Measurements from ENCODE around the gene WDR90. TPM values are rescaled to one million over a fixed set of nuclear protein-coding genes. Genes with fewer than 3 reads are reported as not detected.

The WDR90 gene
- total and polyA plus RNA-seq, 2 of the 13 experiments (the other 11 are each of a cell fraction or from before 2014, with no cell fraction given) = 14.9 to 28.9 TPM

- H2AFZ ChIP-seq (ENCODE audit: low read length) = no peak overlapping the region
- no peak overlapping the region for H3K4me3 ChIP-seq (replicated peaks in 1 of 3; ENCODE audit: insufficient read depth in 1 of 3, low read depth in 2 of 3, low read length in 3 of 3)
- no peak overlapping the region for H3K4me2 ChIP-seq (ENCODE audit: low read depth, low read length)
- no peaks in the 10 kb centered on the region for H4K20me1 ChIP-seq (ENCODE audit: insufficient read depth, low read length)
- FAIRE-seq = no peak
- 4% methylated on average over 3 of the region's 14 CpGs for WGBS (ENCODE audit: low lambda C conversion rate)
- ChIA-PET CTCF (ENCODE audit: low intra/inter-chr PET ratio, low total read pairs) (no interaction called here), POLR2A (interaction anchor here (1.4 kb wide), 1 partner anchor 12 kb away, joined by 4 read pairs; no protein-coding TSS in a partner anchor)
- no peak overlapping the region for H3K9ac ChIP-seq (ENCODE audit: insufficient read depth, low read depth, low read length)
- 0 out of 2 replicates have a peak, but pooled peaks cover under 1% of the 10 kb centered on the region for H3K4me1 ChIP-seq (ENCODE audit: insufficient read depth, low read length)
- DNase-seq (ENCODE audit: low spot score) = no peak
- no peaks in the 10 kb centered on the region for H3K79me2 ChIP-seq (ENCODE audit: insufficient read depth, low read length)
- BruUV-seq (replicated peaks) = no TSS peak
- intact Hi-C loops (cut with micrococcal nuclease; ENCODE audit: unreplicated experiment) = no loop called here
- TF ChIP-seq ZMAT5 (CRISPR knock-in tag; IDR thresholded peaks at IDR 0.05; ENCODE audit: borderline replicate concordance, low read depth) (no peak), ZNF510 (CRISPR knock-in tag; IDR thresholded peaks at IDR 0.05; ENCODE audit: low read depth) (no peak)
- TF ChIP-seq, protein P1, sequence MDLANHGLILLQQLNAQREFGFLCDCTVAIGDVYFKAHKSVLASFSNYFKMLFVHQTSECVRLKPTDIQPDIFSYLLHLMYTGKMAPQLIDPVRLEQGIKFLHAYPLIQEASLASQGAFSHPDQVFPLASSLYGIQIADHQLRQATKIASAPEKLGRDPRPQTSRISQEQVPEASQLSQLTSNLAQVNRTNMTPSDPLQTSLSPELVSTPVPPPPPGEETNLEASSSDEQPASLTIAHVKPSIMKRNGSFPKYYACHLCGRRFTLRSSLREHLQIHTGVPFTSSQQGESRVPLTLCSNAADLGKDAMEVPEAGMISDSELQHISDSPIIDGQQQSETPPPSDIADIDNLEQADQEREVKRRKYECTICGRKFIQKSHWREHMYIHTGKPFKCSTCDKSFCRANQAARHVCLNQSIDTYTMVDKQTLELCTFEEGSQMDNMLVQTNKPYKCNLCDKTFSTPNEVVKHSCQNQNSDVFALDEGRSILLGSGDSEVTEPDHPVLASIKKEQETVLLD (CRISPR knock-in tag; IDR thresholded peaks at IDR 0.05; ENCODE audit: low read depth) = no peak
- H3K27me3 ChIP-seq (ENCODE audit: control insufficient read depth in 1 of 2, insufficient read depth in 2 of 2, low read length in 2 of 2) = peaks cover 25 to 79% of the 10 kb centered on the region in 2 experiments; a peak in 4 of 5 replicates
- in situ Hi-C loops (cut with HindIII; ENCODE audit: extremely low pct_ligation_motif_present, low pct_unique_long_range_greater_than_20kb) = no loop called here
- no peak for ATAC-seq
- no peaks in the 10 kb centered on the region for H3K36me3 ChIP-seq (replicated peaks in 1 of 2; ENCODE audit: control insufficient read depth in 1 of 2, insufficient read depth in 2 of 2, low read length in 2 of 2)
- H3K9me3 ChIP-seq (ENCODE audit: low read length) = no peaks in the 10 kb centered on the region
- no peak overlapping the region for H3K27ac ChIP-seq (ENCODE audit: extremely low read length, insufficient read depth, low read length)
These were observed 57.9 kb downstream of the WDR90 start for GRCh38 chr16:707062-707538.

DNA sequence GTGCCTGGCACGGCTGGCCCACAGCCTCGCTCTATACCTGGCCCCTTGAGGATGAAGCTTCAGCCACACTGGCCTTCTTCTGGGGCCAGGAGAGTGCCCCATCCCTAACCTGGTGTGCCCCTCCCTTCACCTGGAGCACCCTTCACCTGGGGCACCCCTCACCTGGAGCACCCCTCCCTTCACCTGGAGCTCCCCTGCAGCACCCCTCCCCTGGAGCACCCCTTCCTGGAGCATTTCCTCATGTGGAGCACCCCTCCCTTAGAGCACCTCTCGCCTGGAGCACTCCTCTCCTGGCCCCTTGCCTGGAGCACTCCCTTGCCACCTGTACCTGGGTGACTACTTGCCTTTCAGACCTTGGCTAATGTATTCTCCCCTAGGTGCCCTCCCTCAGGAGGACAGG, 58.9 kb downstream of the WDR90 start:
- Histone ChIP-seq H3K36me3 (replicated peaks in 1 of 2; ENCODE audit: control insufficient read depth in 1 of 2, insufficient read depth in 2 of 2, low read length in 2 of 2) (no peaks in the 10 kb centered on the region), H3K27me3 (ENCODE audit: control insufficient read depth in 1 of 2, insufficient read depth in 2 of 2, low read length in 2 of 2) (peaks cover 19 to 70% of the 10 kb centered on the region in 2 experiments; a peak in 4 of 5 replicates), H3K9me3 (ENCODE audit: low read length) (no peaks in the 10 kb centered on the region), H2AFZ (ENCODE audit: low read length) (no peak overlapping the region), H3K4me3 (replicated peaks in 1 of 3; ENCODE audit: insufficient read depth in 1 of 3, low read depth in 2 of 3, low read length in 3 of 3) (no peak overlapping the region), H3K4me1 (ENCODE audit: insufficient read depth, low read length) (peaks cover 9% of the 10 kb centered on the region), H3K79me2 (ENCODE audit: insufficient read depth, low read length) (no peaks in the 10 kb centered on the region), H3K9ac (ENCODE audit: insufficient read depth, low read depth, low read length) (no peak overlapping the region), H3K4me2 (ENCODE audit: low read depth, low read length) (no peak overlapping the region), H3K27ac (ENCODE audit: extremely low read length, insufficient read depth, low read length) (no peak overlapping the region), H4K20me1 (ENCODE audit: insufficient read depth, low read length) (no peaks in the 10 kb centered on the region)
- 0% methylated on average over 3 of the region's 3 CpGs for WGBS (ENCODE audit: low lambda C conversion rate)
- ChIA-PET POLR2A (no interaction called here), CTCF (ENCODE audit: low intra/inter-chr PET ratio, low total read pairs) (no interaction called here)
- BruUV-seq (replicated peaks) = no TSS peak
- FAIRE-seq (no peak), ATAC-seq (no peak), DNase-seq (ENCODE audit: low spot score) (no peak)
- TF ChIP-seq NPAS2 (CRISPR knock-in tag; IDR thresholded peaks at IDR 0.05; ENCODE audit: borderline replicate concordance) (no peak), ZNF263 (CRISPR knock-in tag; IDR thresholded peaks at IDR 0.05) (peak; percentile 72)
- intact Hi-C loops (cut with micrococcal nuclease; ENCODE audit: unreplicated experiment) = no loop called here
- in situ Hi-C loops (cut with HindIII; ENCODE audit: extremely low pct_ligation_motif_present, low pct_unique_long_range_greater_than_20kb) = no loop called here
